Esophagus muscularis mucosa (tissue), 3 donors: ENCODE results near the gene ESD.

Experiments used
- POLR2A ChIP-seq: fragments of 450-650 bp; IDR thresholded peaks from one replicate; pipeline ENCODE4 v1.6.1; 2017; ENCODE audit warnings: antibody characterized with exemption, moderate library complexity, mild to moderate bottlenecking, low read depth
- POLR2AphosphoS5 ChIP-seq, 2 donors: sonication (generic); formaldehyde crosslinking; IDR thresholded peaks; one replicate each; pipeline ENCODE4 v1.6.1; 2017; ENCODE audit warnings: antibody characterized with exemption in 2 of 2
- TF ChIP-seq, protein P1 (sequence below), 3 experiments: fragments of 200-600 bp in 2 of 3; fragments of 450-650 bp in 1 of 3; sonication (generic) in 2 of 3; IDR thresholded peaks; one replicate each; pipeline ENCODE4 v1.5.1; 2017 to 2019; ENCODE audit warnings: antibody characterized with exemption in 3 of 3, mild to moderate bottlenecking in 2 of 3, moderate library complexity in 1 of 3

DNA sequence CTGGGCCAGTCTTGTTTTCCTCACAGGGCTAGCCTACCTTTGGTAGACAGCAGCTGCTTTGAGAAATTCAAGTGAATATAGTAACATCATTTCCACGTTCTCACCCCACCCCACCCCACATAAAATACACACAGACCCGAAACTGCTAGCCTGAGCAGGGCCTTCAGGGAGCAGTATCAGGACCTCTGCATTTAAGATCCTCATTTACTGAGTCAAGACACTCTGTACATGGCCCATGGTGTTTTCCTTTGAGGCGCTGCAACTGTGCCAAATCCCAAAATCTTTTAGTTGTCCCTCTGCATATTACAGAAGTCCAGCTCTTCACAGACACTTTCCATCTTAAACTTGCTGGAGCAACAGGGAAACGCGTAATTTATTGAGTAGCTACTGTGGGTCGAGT is 43.0 kb downstream of the ESD start:
- TF ChIP-seq POLR2AphosphoS5 (IDR thresholded peaks at IDR 0.05) (no peak), POLR2A (no peak)
- TF ChIP-seq, protein P1, sequence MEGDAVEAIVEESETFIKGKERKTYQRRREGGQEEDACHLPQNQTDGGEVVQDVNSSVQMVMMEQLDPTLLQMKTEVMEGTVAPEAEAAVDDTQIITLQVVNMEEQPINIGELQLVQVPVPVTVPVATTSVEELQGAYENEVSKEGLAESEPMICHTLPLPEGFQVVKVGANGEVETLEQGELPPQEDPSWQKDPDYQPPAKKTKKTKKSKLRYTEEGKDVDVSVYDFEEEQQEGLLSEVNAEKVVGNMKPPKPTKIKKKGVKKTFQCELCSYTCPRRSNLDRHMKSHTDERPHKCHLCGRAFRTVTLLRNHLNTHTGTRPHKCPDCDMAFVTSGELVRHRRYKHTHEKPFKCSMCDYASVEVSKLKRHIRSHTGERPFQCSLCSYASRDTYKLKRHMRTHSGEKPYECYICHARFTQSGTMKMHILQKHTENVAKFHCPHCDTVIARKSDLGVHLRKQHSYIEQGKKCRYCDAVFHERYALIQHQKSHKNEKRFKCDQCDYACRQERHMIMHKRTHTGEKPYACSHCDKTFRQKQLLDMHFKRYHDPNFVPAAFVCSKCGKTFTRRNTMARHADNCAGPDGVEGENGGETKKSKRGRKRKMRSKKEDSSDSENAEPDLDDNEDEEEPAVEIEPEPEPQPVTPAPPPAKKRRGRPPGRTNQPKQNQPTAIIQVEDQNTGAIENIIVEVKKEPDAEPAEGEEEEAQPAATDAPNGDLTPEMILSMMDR (IDR thresholded peaks at IDR 0.05): no peak
